HG03378 (cell line): ENCODE measurements around the gene PPIA.
A peak's percentile ranks its signal among the peaks of the same experiment; 100 is the strongest.

Source experiments
- ATAC-seq: cut with Tn5 transposase; IDR thresholded peaks from one replicate; pipeline ENCODE4 v1.9.1; 2021; ENCODE audit warnings: mild to moderate bottlenecking, moderate library complexity; ENCODE audit not compliant: unreplicated experiment

Gene PPIA

DNA sequence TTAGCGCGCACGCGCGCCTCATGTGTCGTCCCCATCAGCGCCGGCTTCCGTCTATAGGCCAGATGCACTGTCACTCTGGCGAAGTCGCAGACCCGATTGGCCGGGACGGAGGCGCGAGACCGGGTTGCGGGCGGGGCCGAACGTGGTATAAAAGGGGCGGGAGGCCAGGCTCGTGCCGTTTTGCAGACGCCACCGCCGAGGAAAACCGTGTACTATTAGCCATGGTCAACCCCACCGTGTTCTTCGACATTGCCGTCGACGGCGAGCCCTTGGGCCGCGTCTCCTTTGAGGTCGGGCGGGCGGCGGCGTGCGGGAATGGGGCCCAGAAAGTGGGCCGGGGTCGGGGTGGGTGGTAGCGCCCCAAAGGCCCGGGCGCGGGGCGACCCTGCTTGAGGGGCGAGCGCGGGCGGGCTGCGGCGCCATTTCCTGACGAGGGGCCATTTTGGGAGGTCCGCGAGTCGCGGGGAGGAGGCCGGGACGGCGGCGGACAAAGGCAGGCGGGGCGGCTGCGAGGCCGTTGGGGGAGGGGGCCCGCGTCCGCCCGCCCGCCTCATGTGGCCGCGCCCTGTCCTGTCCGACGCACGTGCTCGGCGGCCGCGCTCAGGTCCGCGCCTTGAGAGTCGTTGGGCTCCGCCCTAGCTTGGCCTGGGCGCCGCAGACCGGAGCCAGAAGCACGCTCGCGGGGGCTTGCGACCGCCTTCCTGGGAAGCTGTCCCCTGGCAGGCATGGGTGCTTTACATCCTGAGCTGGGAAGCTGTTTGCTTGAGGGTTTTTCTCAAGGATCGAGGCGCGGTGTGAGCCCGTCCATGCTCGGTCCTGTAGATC lies at the start of gene PPIA:
PPIA (plus strand) TSS at position 178 of the 825 bp plus-strand sequence; CDS start at position 222, 44 bp downstream.
- peak; percentile 68 for ATAC-seq

- ATAC-seq = no peak
Observed at GRCh38 chr7:44748045-44748947, 48.2 kb upstream of the PPIA start, which contains the start of gene ZMIZ2. ZMIZ2 (plus strand) TSS chr7:44748847; CDS start chr7:44756250, 7,403 bp downstream.

DNA sequence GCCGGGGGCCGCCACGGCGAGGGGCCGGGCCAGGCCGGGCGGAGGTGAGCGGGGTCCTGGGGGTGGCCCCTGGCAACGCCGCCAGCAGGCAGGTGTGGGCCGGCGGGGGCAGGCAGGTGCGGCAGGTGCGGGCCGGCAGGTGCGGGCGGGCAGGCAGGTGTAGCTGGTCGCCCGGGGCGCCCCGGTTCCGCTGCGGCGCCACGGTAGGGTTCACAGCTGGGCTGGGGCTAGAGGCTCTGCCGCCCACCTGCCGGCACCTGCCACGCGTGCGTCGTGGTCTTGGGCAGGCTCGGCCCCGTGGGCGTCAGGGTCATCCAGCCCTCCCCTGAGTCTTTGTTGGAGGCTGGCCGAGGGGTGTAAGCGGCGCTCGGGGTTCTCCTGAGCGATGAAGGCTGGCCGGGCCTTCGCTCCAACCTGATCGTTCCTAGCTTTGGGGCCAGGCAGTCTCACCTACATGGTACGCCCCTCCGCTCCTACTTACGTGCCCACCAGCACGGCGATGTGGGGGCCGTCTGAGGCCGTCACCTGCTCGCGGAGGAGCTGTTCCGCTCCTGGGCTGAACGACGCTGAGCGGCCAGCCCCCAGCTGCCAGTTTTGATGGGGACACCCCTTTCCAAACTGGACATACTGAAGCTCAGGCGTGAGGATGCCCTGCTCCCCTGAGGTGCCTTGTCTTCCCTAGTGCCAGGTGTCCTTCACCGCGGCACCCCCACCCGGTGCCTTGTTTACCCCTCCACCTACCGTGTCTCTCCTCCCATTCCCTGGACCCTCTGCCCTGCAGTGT lies 47.3 kb upstream of the PPIA start:
- no peak for ATAC-seq

DNA sequence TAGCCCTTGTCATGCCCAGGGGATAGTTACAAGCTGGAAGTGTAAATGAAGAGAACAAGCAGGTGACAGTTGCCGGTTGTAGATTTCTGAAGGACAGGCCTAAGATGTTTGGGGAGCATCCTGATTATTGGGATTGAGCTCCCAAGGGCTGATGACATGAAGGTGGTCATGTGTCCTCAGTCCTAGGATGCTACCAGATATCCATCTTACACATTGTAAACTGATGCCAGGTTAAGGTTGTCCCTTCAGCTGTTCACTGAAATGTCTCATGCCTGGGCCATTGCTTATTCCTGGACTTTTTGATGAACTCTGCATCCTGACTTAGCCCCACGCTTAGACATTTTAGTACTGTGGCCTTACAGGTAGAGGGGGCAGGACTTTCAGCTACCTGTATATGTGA lies 46.5 kb upstream of the PPIA start:
- ATAC-seq = no peak

DNA sequence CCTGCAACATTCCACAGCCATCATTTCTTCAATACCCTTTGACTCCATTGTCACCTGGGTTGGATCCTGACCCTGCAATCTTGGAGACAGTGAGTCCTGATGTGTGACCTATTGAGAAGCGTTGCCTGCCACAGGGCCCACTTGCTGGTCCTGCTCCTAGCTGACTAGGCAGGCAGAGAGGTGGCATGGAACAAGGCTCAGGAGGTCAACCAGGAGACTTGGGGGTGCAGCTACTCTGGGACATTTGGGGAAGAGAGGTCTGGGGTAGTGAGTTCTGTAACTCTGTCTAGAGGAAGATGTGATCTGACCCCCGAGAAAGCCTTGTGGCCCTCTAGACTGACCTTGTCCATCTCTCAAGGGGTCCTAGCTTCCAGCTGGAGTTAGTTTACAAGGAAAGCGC lies 46.1 kb upstream of the PPIA start:
- ATAC-seq = no peak

DNA sequence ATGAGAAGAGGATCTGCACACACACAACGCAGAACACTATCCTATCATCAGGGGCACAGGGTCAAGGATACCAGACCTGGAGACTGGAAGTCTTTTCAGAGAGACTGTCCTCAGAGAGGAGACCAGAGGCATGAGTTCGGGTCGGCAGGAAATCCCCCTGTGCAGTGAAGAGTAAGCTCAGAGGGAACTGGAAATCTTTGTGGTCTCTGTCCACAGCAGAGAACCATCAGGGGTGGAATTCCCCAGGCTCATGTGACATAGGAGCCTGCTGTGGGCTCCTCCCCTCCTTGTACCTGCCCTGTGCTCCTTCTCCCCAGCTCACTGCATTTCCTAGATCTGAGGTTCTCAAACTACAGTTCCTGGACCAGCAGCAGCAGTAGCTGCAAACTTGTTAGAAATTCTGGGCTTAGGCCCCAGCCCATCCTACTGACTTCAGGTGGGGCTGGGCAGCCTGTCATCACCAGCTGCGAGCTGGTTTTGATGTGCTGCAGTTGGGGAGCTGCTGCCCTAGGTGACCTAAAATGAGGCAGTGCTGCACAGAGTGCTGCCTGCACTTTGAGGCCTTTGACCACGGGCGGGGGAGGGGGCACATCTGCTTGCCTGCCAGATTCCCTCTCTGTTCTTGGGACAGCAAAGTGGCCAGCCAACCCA lies 45.4 kb upstream of the PPIA start:
- ATAC-seq = peak; percentile 84

DNA sequence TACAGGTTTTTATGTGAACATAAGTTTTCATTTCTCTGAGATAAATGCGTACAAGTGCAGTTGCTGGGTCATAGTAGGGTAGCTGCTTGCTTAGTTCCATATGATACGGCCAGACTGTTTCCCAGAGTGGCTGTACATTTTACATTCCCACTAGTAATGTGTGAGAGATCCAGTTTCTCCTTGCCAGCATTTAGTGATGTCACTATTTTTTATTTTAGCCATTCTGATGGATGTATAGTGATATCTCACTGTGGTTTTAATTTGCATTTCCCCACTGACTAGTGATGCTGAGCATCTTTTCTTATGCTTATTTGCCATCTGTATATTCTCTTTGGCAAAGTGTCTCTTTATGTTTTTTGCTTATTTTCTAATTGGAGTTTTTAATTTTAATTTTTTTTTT lies 43.7 kb upstream of the PPIA start:
- ATAC-seq = no peak

DNA sequence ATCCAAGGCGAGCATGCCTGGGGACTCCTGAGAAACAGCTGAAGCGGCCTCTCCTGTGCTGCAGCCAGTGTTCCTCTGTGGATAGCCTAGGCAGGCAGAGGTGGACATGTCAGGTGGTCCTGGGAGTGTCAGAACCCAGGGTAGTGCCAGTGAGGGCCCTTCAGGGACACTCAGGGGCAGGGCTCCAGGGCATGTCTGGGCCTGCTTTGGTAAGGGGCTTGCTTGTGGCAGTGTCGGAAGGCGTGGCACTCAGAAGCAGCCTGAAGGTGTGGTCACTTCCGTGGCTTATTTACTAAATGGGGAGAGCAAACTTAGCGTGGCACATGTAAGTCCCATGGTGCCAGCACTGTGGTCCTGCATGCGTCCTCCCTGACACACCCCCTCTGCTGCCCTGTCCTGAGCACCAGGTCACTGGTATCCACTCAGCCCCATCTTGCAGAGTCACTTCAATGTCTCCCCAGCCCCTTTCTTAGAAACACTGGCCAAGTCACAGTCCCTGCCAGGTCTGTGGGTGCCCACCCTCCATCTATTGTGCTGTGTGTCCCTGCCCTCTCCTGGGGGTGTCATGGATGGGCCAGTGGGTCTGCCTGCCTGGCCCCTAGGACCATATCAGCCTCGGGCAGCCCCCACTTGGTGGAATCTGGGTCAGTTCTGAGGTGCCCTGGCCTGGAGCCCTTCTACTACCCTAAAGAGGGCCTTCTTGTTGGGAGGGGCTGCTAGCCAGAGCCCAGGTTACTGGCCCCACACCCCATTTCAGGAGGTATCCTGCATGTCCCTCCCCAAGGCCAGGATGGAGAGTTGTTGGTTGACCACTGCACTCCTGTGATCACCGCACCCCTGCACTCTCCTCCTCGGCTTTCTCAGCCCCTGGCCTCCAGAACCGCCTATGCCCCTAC lies 41.4 kb upstream of the PPIA start:
- ATAC-seq = no peak

GRCh38 chr7:44755698-44756627 lies 40.5 kb upstream of the PPIA start:
- no peak for ATAC-seq

DNA sequence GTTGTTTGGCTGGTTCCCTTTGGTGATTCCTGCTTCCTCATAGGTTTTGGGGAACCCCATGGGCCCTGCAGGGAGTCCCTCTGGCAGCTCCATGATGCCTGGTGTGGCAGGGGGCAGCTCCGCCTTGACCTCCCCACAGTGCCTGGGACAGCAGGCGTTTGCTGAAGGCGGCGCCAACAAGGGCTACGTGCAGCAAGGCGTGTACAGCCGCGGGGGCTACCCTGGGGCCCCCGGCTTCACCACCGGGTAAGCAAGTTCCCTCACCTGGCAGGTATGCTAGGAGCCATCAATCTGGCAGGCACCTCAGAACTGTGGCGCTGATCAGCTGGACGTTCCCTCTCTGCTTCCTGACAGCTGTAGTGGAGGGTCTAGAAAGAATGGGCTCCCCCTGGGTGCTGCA lies 39.6 kb upstream of the PPIA start:
- no peak for ATAC-seq

DNA sequence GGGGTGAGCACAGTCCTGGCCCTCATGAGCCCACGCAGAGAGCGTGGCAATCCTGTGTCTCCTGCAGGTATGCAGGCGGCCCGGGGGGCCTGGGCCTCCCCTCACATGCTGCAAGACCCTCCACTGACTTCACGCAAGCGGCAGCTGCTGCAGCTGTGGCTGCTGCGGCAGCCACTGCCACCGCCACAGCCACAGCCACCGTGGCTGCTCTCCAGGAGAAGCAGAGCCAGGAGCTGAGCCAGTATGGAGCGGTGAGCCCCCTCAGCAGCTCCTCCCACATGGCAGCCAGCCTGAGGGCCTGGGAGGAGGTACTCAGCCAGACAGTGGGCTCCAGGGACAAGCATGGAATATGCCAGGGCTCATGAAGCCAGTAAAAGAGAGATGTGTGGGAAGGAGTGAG lies 39.2 kb upstream of the PPIA start:
- no peak for ATAC-seq

GRCh38 chr7:44757739-44758138 lies 38.7 kb upstream of the PPIA start:
- ATAC-seq = no peak

DNA sequence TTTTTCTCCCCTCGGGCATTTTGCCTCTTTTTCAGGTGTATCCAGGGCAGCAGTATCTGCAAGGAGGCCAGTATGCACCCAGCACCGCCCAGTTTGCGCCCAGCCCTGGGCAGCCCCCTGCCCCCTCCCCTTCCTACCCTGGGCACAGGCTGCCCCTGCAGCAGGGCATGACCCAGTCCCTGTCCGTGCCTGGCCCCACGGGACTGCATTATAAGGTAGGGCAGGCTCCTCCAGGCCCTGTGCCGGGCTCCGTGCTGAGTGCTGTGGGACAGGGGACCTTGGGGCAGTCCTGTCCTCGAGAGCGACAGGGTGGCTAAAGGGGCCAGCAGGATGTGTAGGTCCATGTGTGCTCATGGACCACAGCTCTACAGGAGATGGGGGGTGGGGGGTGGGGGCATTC lies 37.2 kb upstream of the PPIA start:
- no peak for ATAC-seq

- ATAC-seq = no peak
Observed at GRCh38 chr7:44760034-44760580, 36.4 kb upstream of the PPIA start.

DNA sequence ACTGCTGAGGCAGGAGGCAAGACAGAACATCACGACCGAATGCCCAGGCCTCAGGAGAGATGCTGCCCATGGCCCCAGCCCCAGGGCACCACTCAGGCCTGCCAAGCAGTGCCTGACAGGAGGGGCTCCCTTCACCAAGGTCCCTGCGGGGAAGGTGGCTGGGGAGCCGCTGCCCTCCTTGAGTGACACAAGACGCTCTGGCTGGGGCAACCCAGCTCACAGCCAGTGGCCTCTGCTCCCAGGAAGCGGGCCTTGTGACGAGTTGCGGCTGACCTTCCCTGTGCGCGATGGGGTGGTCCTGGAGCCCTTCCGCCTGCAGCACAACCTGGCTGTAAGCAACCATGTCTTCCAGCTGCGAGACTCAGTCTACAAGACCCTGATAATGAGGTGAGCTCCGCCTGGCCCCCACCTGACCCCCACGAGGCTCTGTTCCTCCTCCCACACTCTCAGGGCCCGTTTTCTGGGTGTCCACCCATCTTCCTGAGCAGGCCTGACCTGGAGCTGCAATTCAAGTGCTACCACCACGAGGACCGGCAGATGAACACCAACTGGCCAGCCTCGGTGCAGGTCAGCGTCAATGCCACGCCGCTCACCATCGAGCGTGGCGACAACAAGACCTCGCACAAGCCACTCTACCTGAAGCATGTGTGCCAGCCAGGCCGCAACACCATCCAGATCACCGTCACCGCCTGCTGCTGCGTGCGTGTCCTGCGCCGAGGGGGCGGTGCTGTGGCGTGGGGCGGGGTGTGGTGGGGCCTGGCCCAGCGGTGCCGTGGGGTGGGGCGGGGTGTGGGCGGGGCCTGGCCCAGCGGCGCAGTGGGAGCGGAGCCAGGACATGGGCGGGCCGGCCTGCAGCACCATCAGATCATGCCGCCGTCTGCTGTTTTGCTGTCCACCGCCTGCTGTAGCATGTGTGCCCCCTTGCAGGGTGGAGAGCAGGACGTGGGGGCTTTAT lies 35.0 kb upstream of the PPIA start:
- ATAC-seq = no peak

DNA sequence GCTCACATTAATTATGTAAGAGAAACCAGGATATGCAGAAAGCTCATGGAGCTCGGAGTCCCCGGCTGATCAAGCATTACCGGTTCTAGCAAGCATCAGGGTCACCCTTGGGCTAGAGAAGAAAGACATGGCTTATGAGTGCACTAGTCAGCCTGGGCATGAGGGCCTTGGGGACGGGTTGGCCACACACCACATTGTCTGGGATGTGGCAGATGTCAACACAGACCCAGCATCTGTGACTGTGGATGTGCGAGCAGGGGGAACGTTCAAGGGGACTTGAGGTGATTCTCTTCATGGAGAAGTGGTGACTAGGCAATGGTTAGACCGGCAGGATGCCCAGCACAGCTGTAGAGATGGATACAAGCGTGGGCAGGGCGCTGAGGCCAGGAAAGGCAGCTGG lies 34.2 kb upstream of the PPIA start:
- no peak for ATAC-seq
